Fibroblast of lung (primary cell): ENCODE measurements around the gene ZFYVE27.

Experiments used
- CTCF ChIP-seq, 2 donors: IDR thresholded peaks in 1 of 2; conservative IDR thresholded peaks in 1 of 2; 1 replicate in 1 of 2; 2 replicates in 1 of 2; pipeline ENCODE4 v1.5.1; 2011 to 2012; ENCODE audit warnings: low read length in 2 of 2, control low read depth in 1 of 2, inconsistent platforms in 1 of 2, low read depth in 1 of 2, mild to moderate bottlenecking in 1 of 2
- EZH2 ChIP-seq: IDR thresholded peaks from 2 replicates; pipeline ENCODE4 v1.5.1; 2012; ENCODE audit warnings: low read length, control low read depth, mild to moderate bottlenecking; ENCODE audit errors: missing control alignments

- TF ChIP-seq CTCF (conservative IDR thresholded peaks at IDR 0.05 in 1 of 2, IDR thresholded peaks at IDR 0.05 in 1 of 2; ENCODE audit: low read depth in 1 of 2, low read length in 2 of 2) (no peak), EZH2 (no peak)
Observed at GRCh38 chr10:97763947-97764346, 27.0 kb downstream of the ZFYVE27 start.
